Erythroblast (primary cell): Measurements from ENCODE around the gene TSPAN9.

Experiments
- GATA1 ChIP-seq: IDR thresholded peaks from 2 replicates; pipeline ENCODE4 v1.6.1; 2011; ENCODE audit warnings: low read depth, mild to moderate bottlenecking, control low read depth, low read length, moderate library complexity
- POLR2A ChIP-seq: IDR thresholded peaks from 2 replicates; pipeline ENCODE4 v1.6.1; 2011; ENCODE audit warnings: mild to moderate bottlenecking, low read length

GRCh38 chr12:3134526-3135135 is 57.5 kb downstream of the TSPAN9 start:
- TF ChIP-seq POLR2A (no peak), GATA1 (no peak)
